NOMO-1 (cell line): ENCODE data around the gene SBF2.

Experiments
- DNase-seq, 2 experiments: peaks; one replicate each; lab custom pipeline; 2025; ENCODE audit not compliant: unreplicated experiment in 2 of 2; lab: John Stamatoyannopoulos, UW

The SBF2 gene

GRCh38 chr11:10302744-10303557 lies 8.9 kb upstream of the SBF2 start:
- DNase-seq = peak; percentile 51 to 72

GRCh38 chr11:10302359-10302743 lies 8.3 kb upstream of the SBF2 start:
- DNase-seq = no peak

GRCh38 chr11:10301656-10302358 lies 7.8 kb upstream of the SBF2 start:
- DNase-seq = no peak

GRCh38 chr11:10298342-10298741 lies 4.3 kb upstream of the SBF2 start:
- DNase-seq = no peak

- peak; percentile 42 to 77 for DNase-seq
Observed at GRCh38 chr11:10295064-10295901, 1.3 kb upstream of the SBF2 start.

- DNase-seq = no peak
Observed at GRCh38 chr11:10294290-10294953, 403 bp upstream of the SBF2 start.

- no peak for DNase-seq
Observed at GRCh38 chr11:10291801-10292638, 2.0 kb downstream of the SBF2 start.

- no peak for DNase-seq
Observed at GRCh38 chr11:10289765-10290380, 4.1 kb downstream of the SBF2 start.

- DNase-seq = no peak
Observed at GRCh38 chr11:10288881-10289764, 4.9 kb downstream of the SBF2 start.

- DNase-seq = no peak
Observed at GRCh38 chr11:10287766-10288715, 6.0 kb downstream of the SBF2 start.

GRCh38 chr11:10287140-10287539 lies 6.9 kb downstream of the SBF2 start:
- no peak for DNase-seq

- DNase-seq = peak in 1 of 2 experiments; percentile 57
Observed at GRCh38 chr11:10285148-10285802, 8.7 kb downstream of the SBF2 start.

- DNase-seq = no peak
Observed at GRCh38 chr11:10283991-10284390, 10.0 kb downstream of the SBF2 start.

- no peak for DNase-seq
Observed at GRCh38 chr11:10282117-10282516, 11.9 kb downstream of the SBF2 start.

- DNase-seq = no peak
Observed at GRCh38 chr11:10275714-10276113, 18.3 kb downstream of the SBF2 start.

- no peak for DNase-seq
Observed at GRCh38 chr11:10274726-10275125, 19.3 kb downstream of the SBF2 start.

GRCh38 chr11:10273738-10274137 lies 20.3 kb downstream of the SBF2 start:
- DNase-seq = no peak
